ENCODE data around the gene MICALL1.

Gene MICALL1

DNA sequence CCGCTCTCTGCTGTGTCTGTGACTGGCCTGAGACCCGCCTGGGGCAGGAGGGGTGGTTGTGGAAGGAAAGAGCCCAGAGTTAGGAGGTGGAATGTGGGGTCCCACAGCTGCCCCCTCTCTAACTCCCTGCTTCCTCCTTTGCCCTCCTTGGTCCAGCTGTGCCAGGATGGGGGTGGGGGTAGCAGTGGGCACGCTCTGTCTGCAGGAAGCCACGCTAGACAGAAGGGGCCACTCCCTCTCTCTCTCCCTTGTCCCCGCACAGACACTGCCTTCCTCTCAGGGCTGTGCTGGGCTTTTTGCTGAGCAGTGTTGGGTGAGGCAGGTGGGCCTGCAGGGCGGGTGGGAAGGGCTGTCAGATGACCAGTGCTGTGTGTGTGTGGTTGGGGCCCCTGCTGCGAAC, 80.3 kb downstream of the MICALL1 start:
- TF ChIP-seq, protein P1, sequence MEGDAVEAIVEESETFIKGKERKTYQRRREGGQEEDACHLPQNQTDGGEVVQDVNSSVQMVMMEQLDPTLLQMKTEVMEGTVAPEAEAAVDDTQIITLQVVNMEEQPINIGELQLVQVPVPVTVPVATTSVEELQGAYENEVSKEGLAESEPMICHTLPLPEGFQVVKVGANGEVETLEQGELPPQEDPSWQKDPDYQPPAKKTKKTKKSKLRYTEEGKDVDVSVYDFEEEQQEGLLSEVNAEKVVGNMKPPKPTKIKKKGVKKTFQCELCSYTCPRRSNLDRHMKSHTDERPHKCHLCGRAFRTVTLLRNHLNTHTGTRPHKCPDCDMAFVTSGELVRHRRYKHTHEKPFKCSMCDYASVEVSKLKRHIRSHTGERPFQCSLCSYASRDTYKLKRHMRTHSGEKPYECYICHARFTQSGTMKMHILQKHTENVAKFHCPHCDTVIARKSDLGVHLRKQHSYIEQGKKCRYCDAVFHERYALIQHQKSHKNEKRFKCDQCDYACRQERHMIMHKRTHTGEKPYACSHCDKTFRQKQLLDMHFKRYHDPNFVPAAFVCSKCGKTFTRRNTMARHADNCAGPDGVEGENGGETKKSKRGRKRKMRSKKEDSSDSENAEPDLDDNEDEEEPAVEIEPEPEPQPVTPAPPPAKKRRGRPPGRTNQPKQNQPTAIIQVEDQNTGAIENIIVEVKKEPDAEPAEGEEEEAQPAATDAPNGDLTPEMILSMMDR (conservative IDR thresholded peaks at IDR 0.05; ENCODE audit: low read depth, low read length), result no peak
- no peak overlapping the region for H3K4me2 ChIP-seq
- no peak overlapping the region for H2AFZ ChIP-seq (ENCODE audit: low read depth)

DNA sequence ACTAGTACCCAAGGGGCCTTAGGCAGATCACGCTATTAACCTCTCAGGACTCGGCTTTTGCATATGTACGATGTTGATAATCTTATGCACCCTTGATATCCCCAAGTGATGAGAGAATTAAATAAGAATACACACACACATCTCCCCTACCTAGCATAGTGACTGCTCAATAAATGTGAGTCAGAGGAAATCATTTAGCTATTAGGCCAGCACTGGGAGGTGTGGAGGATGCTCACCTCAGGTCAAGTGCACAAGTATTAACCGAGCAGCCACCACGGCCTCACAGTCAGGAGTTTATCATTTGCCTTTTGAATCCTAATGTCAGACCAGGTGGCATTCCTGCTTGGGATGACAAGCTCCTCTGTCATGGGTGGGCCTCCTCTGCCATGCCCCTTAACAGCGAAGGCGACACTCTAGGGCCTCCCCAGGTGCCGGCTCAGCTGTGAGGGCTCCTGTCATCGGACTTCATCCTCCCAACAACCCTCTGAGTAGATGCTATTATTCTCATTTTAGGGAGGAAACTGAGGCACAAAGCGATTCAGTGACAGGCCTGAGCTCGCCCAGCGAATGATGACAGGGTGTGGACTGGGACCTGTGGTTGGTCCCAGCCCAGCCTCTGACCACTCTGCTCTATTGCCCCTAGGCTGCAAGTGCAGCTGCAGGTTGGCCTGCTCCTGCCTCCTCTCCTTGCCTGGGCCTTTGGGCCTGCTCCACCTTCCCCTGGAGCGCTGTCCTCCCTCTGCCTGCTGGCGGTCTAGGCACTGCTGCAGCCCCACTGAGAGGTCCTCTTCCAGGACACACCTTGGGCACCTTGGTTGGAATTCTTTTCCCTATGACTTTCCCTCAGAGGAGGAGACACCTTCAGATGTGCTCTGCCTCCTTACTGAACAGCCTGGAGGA, 83.3 kb downstream of the MICALL1 start:
- Histone ChIP-seq H3K79me2 (ENCODE audit: insufficient read depth, low read depth) (no peaks in the 10 kb centered on the region), H3K4me2 (no peak overlapping the region), H3K4me1 (ENCODE audit: low read depth, poor library complexity, severe bottlenecking) (no peaks in the 10 kb centered on the region), H3K4me3 (IDR thresholded peaks at IDR 0.05; ENCODE audit: insufficient read depth, low read depth, low read length) (no peak overlapping the region), H3K27me3 (ENCODE audit: insufficient read depth, low read depth) (no peaks in the 10 kb centered on the region), H4K20me1 (ENCODE audit: insufficient read depth) (no peaks in the 10 kb centered on the region), H2AFZ (ENCODE audit: low read depth) (no peak overlapping the region), H3K27ac (no peak overlapping the region), H3K36me3 (ENCODE audit: insufficient read depth) (no peaks in the 10 kb centered on the region), H3K9ac (no peak overlapping the region)
- TF ChIP-seq, protein P1 (conservative IDR thresholded peaks at IDR 0.05; ENCODE audit: low read depth, low read length), result no peak

More for the DNA sequence above, 80.3 kb downstream of the MICALL1 start:
- H3K36me3 ChIP-seq (ENCODE audit: insufficient read depth), result no peaks in the 10 kb centered on the region
- no peaks in the 10 kb centered on the region for H3K4me1 ChIP-seq (ENCODE audit: low read depth, poor library complexity, severe bottlenecking)
- no peak overlapping the region for H3K4me3 ChIP-seq (IDR thresholded peaks at IDR 0.05; ENCODE audit: insufficient read depth, low read depth, low read length)
- no peak overlapping the region for H3K27ac ChIP-seq
- no peaks in the 10 kb centered on the region for H3K27me3 ChIP-seq (ENCODE audit: insufficient read depth, low read depth)
- H3K9ac ChIP-seq, result no peak overlapping the region
- H3K79me2 ChIP-seq (ENCODE audit: insufficient read depth, low read depth), result no peaks in the 10 kb centered on the region
- H4K20me1 ChIP-seq (ENCODE audit: insufficient read depth), result no peaks in the 10 kb centered on the region

DNA sequence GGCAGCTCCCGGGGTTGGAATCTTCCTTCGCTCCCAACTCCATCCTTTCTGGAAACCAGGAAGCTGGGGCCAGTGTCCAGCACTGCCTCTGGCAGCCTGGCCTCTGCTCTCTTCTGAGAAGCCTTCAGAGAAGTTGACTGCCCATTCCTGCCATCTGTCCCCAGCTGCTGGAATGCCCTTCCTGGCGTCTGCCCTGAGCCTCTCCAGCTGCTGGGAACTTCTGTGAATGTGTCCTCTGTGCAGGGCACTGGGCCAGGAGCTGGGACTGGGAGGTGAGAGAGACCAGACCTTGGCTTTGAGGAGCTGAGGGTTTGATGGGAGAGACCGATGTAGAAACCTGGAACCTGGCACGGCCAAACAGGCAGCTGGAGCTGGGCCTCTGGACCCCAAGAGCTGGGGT, 84.2 kb downstream of the MICALL1 start:
- Histone ChIP-seq H3K27me3 (ENCODE audit: insufficient read depth, low read depth) (no peaks in the 10 kb centered on the region), H4K20me1 (ENCODE audit: insufficient read depth) (no peaks in the 10 kb centered on the region), H3K9ac (no peak overlapping the region), H2AFZ (ENCODE audit: low read depth) (no peak overlapping the region), H3K27ac (no peak overlapping the region), H3K79me2 (ENCODE audit: insufficient read depth, low read depth) (no peaks in the 10 kb centered on the region), H3K4me3 (IDR thresholded peaks at IDR 0.05; ENCODE audit: insufficient read depth, low read depth, low read length) (no peak overlapping the region), H3K4me2 (no peak overlapping the region), H3K36me3 (ENCODE audit: insufficient read depth) (no peaks in the 10 kb centered on the region), H3K4me1 (ENCODE audit: low read depth, poor library complexity, severe bottlenecking) (no peaks in the 10 kb centered on the region)
- TF ChIP-seq, protein P1 (conservative IDR thresholded peaks at IDR 0.05; ENCODE audit: low read depth, low read length), result no peak

DNA sequence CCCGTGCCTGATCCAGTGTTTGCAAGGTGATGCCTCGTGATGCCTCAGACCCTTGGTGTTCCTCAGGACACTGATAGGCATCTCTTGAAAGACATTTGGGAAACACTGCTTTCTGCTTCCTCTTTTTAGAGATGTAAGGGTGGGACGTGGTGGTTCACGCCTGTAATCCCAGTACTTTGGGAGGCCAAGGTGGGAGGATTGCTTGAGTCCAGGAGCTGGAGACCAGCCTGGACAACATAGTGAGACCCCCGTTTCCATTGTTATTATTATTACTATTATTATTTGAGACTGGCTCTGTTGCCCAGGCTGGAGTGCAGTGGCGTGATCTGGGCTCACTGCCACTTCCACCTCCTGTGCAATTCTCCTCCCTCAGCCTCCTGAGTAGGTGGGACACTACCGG, 84.8 kb downstream of the MICALL1 start:
- Histone ChIP-seq H2AFZ (ENCODE audit: low read depth) (no peak overlapping the region), H3K9ac (no peak overlapping the region), H3K27me3 (ENCODE audit: insufficient read depth, low read depth) (no peaks in the 10 kb centered on the region), H3K79me2 (ENCODE audit: insufficient read depth, low read depth) (no peaks in the 10 kb centered on the region), H3K36me3 (ENCODE audit: insufficient read depth) (no peaks in the 10 kb centered on the region), H3K4me1 (ENCODE audit: low read depth, poor library complexity, severe bottlenecking) (no peaks in the 10 kb centered on the region), H3K27ac (no peak overlapping the region), H3K4me3 (IDR thresholded peaks at IDR 0.05; ENCODE audit: insufficient read depth, low read depth, low read length) (no peak overlapping the region), H4K20me1 (ENCODE audit: insufficient read depth) (no peaks in the 10 kb centered on the region), H3K4me2 (no peak overlapping the region)
- TF ChIP-seq, protein P1 (conservative IDR thresholded peaks at IDR 0.05; ENCODE audit: low read depth, low read length), result no peak

Measured in KMS-11 (cell line).